Keratinocyte (primary cell): ENCODE data around the gene HAND1. TPM values are rescaled to one million over a fixed set of nuclear protein-coding genes. Genes with fewer than 3 reads are reported as not detected.

Experiments
- DNase-seq: peaks from one replicate; pipeline ENCODE4 v3.0.0-alpha.2; 2011; ENCODE audit warnings: low read depth, missing footprints, low spot score
- FAIRE-seq: peaks from 2 replicates; lab custom pipeline; 2011; peaks lifted over from hg19 to GRCh38; lab: Jason Lieb, UNC
- H2AFZ ChIP-seq: 2 replicates; pipeline ENCODE4 v1.6.0; 2012; ENCODE audit warnings: low read length, control low read depth, inconsistent platforms; ENCODE audit not compliant: control insufficient read depth
- H3K27ac ChIP-seq: 2 replicates; pipeline ENCODE4 v1.5.1; 2011; ENCODE audit warnings: low read length; ENCODE audit not compliant: control insufficient read depth, insufficient read depth
- H3K27me3 ChIP-seq: 3 replicates; pipeline ENCODE4 v1.6.0; 2011; ENCODE audit warnings: low read length; ENCODE audit not compliant: control insufficient read depth, insufficient read depth; ENCODE audit errors: extremely low read depth
- H3K36me3 ChIP-seq, 2 experiments: 2 replicates in 1 of 2; 3 replicates in 1 of 2; pipeline ENCODE4 v1.5.1; 2011; ENCODE audit warnings: low read length in 2 of 2, mild to moderate bottlenecking in 1 of 2; ENCODE audit not compliant: control insufficient read depth in 2 of 2, insufficient read depth in 2 of 2; ENCODE audit errors: extremely low read depth in 1 of 2
- H3K4me1 ChIP-seq: 3 replicates; pipeline ENCODE4 v1.5.1; 2011; ENCODE audit warnings: low read length; ENCODE audit not compliant: control insufficient read depth, insufficient read depth; ENCODE audit errors: extremely low read depth
- H3K4me2 ChIP-seq: 3 replicates; pipeline ENCODE4 v1.6.0; 2011; ENCODE audit warnings: low read depth, low read length; ENCODE audit not compliant: control insufficient read depth, insufficient read depth; ENCODE audit errors: extremely low read depth
- H3K4me3 ChIP-seq, 3 experiments: fragments of 200-600 bp in 1 of 3; sonication (generic) in 1 of 3; 2 replicates in 2 of 3; 3 replicates in 1 of 3; pipeline ENCODE4 v1.5.1; 2011 to 2016; ENCODE audit warnings: low read length in 3 of 3, mild to moderate bottlenecking in 3 of 3, control low read depth in 2 of 3, inconsistent platforms in 1 of 3, low read depth in 1 of 3, mixed read lengths in 1 of 3, mixed run types in 1 of 3, moderate library complexity in 1 of 3; ENCODE audit not compliant: control insufficient read depth in 2 of 3, insufficient read depth in 2 of 3; ENCODE audit errors: extremely low read depth in 1 of 3
- H3K79me2 ChIP-seq: 2 replicates; pipeline ENCODE4 v1.6.0; 2012; ENCODE audit warnings: low read length; ENCODE audit not compliant: control insufficient read depth, insufficient read depth
- H3K9ac ChIP-seq: 3 replicates; pipeline ENCODE4 v1.6.0; 2011; ENCODE audit warnings: low read length; ENCODE audit not compliant: control insufficient read depth, insufficient read depth; ENCODE audit errors: extremely low read depth
- H3K9me1 ChIP-seq: 3 replicates; pipeline ENCODE4 v1.6.0; 2011; ENCODE audit warnings: low read length; ENCODE audit not compliant: control insufficient read depth, insufficient read depth; ENCODE audit errors: extremely low read depth
- H3K9me3 ChIP-seq: 2 replicates; pipeline ENCODE4 v1.5.1; 2012; ENCODE audit warnings: low read depth, low read length; ENCODE audit not compliant: control insufficient read depth
- H4K20me1 ChIP-seq: 3 replicates; pipeline ENCODE4 v1.6.0; 2011; ENCODE audit warnings: low read length; ENCODE audit not compliant: control insufficient read depth, insufficient read depth; ENCODE audit errors: extremely low read depth
- EZH2 ChIP-seq: IDR thresholded peaks from one replicate; pipeline ENCODE4 v1.6.1; 2012; ENCODE audit warnings: inconsistent platforms, mild to moderate bottlenecking, low read length, moderate library complexity
- dilution Hi-C: fragments of 300-500 bp; cut with MboI; formaldehyde crosslinking; loops from one replicate; pipeline ENCODE4 v1.7.0; 2020; ENCODE audit warnings: low sequenced_read_pairs; ENCODE audit not compliant: extremely low pct_ligation_motif_present
- polyA plus RNA-seq, 5 experiments: library from polyadenylated mRNA; depleted of rRNA in 3 of 5; stranded (reverse) in 3 of 5; stranded (forward) in 1 of 5; unstranded in 1 of 5; fragments of >200 nt; gene quantifications; 1 replicate in 1 of 5; 2 replicates in 3 of 5; 3 replicates in 1 of 5; pipeline versions ENCODE4 v1.2.1 to v1.2.3, GENCODE V29; 2011 to 2012; ENCODE audit warnings: missing spikeins in 2 of 5, low read depth in 1 of 5, low replicate concordance in 1 of 5
- TF ChIP-seq, protein P1 (sequence below), 3 experiments: IDR thresholded peaks in 1 of 3; conservative IDR thresholded peaks in 1 of 3; optimal IDR thresholded peaks in 1 of 3; 2 replicates in 2 of 3; 3 replicates in 1 of 3; pipeline versions ENCODE3 to v1.5.1; 2011; ENCODE audit warnings: low read length in 3 of 3, mild to moderate bottlenecking in 3 of 3, moderate library complexity in 2 of 3, control low read depth in 1 of 3, inconsistent platforms in 1 of 3; ENCODE audit not compliant: insufficient read depth in 2 of 3; ENCODE audit errors: extremely low read depth in 1 of 3

Gene HAND1
- polyA plus RNA-seq, 1 donor (not counting 4 experiments of a cell fraction or from before 2014, with no cell fraction given), result not detected

DNA sequence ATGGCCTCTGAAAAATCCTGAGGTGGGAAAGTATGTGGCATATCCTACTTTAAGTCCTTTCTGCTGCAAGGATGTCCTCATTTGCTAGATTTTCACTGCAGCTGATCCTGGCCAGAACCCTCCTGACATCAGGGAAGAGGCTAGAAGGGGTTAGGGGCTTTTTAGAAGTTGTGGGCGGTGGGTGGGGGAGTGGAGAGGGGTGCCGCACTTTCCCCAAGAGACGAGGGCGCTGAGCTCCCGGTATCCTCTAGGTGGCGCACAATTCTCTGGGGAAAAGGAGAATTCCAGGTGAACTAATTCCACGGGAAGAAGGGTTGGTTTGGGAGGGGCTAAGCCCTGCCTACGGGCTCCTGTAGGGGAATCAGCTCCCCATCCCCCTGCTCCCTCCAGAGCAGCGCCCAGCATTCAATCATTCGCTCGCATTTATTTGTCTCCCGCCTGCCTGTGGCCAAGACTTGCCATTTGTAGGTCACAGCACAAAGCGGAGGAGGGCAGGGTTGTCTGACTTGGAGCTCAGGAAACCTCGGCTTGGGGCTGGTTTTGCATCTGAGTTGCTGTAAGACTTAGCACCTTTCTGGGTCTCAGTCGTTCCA is 42.9 kb upstream of the HAND1 start:
- DNase-seq, result peak; percentile 9
- Histone ChIP-seq H3K36me3 (no peaks in the 10 kb centered on the region), H3K9me3 (no peaks in the 10 kb centered on the region), H3K79me2 (no peaks in the 10 kb centered on the region), H3K9me1 (no peaks in the 10 kb centered on the region), H3K9ac (no peak overlapping the region), H3K4me3 (peak overlapping the region in 1 of 3 experiments; percentile 25), H3K27ac (no peak overlapping the region), H2AFZ (peak overlapping the region; percentile 68), H3K27me3 (no peaks in the 10 kb centered on the region), H4K20me1 (no peaks in the 10 kb centered on the region), H3K4me1 (peaks cover 10% of the 10 kb centered on the region), H3K4me2 (peak overlapping the region; percentile 55)
- dilution Hi-C loops, result no loop called here
- TF ChIP-seq, protein P1, sequence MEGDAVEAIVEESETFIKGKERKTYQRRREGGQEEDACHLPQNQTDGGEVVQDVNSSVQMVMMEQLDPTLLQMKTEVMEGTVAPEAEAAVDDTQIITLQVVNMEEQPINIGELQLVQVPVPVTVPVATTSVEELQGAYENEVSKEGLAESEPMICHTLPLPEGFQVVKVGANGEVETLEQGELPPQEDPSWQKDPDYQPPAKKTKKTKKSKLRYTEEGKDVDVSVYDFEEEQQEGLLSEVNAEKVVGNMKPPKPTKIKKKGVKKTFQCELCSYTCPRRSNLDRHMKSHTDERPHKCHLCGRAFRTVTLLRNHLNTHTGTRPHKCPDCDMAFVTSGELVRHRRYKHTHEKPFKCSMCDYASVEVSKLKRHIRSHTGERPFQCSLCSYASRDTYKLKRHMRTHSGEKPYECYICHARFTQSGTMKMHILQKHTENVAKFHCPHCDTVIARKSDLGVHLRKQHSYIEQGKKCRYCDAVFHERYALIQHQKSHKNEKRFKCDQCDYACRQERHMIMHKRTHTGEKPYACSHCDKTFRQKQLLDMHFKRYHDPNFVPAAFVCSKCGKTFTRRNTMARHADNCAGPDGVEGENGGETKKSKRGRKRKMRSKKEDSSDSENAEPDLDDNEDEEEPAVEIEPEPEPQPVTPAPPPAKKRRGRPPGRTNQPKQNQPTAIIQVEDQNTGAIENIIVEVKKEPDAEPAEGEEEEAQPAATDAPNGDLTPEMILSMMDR (optimal IDR thresholded peaks at IDR 0.05 in 1 of 3, IDR thresholded peaks at IDR 0.05 in 1 of 3, conservative IDR thresholded peaks at IDR 0.05 in 1 of 3; ENCODE audit: extremely low read depth in 1 of 3, insufficient read depth in 2 of 3, low read length in 3 of 3), result peak; percentile 76 to 83 (median 82)
- no peak for TF ChIP-seq EZH2
- no peak for FAIRE-seq

DNA sequence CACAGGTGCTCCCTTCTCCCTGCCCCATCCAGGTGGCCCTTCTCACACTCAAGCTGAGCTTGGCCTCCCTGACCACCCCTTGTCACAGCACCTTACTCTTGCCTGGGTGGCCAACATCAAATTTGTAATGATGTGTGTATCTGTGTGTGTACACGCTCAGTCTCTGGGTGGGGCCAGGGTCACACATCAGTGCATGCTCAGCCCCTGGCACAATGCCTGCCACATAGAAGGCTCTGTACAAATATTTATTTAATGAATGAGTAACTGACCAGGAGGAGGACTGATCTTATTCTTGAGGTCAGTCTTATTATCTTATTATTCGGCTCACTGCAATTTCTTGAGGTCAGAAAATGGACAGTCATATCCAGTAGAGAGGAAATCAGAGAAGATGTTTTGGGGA is 41.3 kb upstream of the HAND1 start:
- Histone ChIP-seq H4K20me1 (no peaks in the 10 kb centered on the region), H3K4me2 (no peak overlapping the region), H3K9ac (no peak overlapping the region), H3K36me3 (no peaks in the 10 kb centered on the region), H3K9me3 (no peaks in the 10 kb centered on the region), H3K27ac (no peak overlapping the region), H2AFZ (no peak overlapping the region), H3K79me2 (no peaks in the 10 kb centered on the region), H3K4me1 (peaks cover 10% of the 10 kb centered on the region), H3K4me3 (no peak overlapping the region), H3K27me3 (no peaks in the 10 kb centered on the region), H3K9me1 (no peaks in the 10 kb centered on the region)
- FAIRE-seq (no peak), DNase-seq (no peak)
- dilution Hi-C loops, result no loop called here
- TF ChIP-seq EZH2, result no peak
- TF ChIP-seq, protein P1 (optimal IDR thresholded peaks at IDR 0.05 in 1 of 3, IDR thresholded peaks at IDR 0.05 in 1 of 3, conservative IDR thresholded peaks at IDR 0.05 in 1 of 3; ENCODE audit: extremely low read depth in 1 of 3, insufficient read depth in 2 of 3, low read length in 3 of 3), result no peak
